GM19372 (cell line): Measurements from ENCODE around the gene CCSER1.
"Not testable (repeated sequence)": the region's sequence is repeated elsewhere in the genome, so short reads cannot be mapped to it uniquely, and the experiment has no call there.

Source experiments
- ATAC-seq: cut with Tn5 transposase; IDR thresholded peaks from one replicate; pipeline ENCODE4 v1.9.1; 2021; ENCODE audit warnings: mild to moderate bottlenecking, low read depth, moderate library complexity; ENCODE audit not compliant: unreplicated experiment

CCSER1 gene

GRCh38 chr4:91222014-91222413 is 1094.8 kb downstream of the CCSER1 start:
- ATAC-seq = no peak

DNA sequence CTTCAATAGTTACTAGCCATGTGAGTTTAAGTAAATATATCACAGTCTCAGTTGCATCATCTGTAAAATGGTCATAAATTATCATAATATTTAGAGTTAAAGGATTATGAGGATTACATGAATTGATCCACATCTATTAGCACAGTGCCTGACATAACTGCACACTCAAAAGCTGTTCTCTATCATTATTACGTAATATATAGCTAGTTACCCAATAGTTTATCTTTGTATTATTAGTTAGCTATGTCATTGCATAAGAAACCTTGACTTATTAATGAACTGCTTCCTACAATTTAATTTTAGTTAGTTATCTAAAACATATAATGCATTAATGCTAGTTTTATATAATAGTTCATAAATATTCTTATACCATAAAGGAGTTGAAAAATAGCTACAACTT is 1099.7 kb downstream of the CCSER1 start:
- ATAC-seq = no peak

DNA sequence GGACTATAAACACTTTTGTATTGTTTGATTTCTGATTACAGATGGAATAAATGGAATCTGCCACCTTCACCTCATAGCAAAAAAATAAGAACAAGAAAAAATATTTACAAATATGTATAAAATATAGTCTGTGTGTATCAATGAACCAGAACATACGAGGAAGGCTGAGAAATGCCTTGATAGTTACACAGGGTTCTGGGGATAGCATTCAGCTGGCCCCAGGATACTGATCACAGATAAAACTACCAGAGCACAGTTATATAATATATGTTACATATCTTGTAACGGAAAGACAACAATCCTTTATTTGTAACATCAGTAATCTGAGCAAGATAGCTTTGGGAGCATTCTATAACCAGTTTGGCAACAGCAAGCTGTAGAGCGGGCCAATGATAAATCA is 1101.5 kb downstream of the CCSER1 start:
- no peak for ATAC-seq

DNA sequence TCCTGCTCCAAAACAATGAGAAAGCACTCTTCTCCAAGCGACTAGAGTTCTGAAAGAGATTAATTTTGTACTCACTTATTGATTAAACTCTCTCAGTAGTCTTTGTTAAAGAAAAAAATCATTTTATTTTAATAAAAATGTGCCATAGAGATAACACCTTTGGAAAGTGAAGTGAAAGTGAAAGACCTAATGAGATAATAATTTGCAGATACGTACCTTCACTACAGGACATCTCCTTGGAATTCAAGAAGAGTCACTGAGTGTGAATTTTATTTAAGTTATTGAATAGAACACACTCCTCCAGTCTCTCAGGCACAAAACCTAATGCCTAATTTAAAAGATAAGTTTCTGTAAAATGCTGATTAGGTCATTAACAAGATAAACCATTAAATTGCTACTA is 1106.0 kb downstream of the CCSER1 start:
- ATAC-seq = no peak

- ATAC-seq = no peak
These were observed 1115.9 kb downstream of the CCSER1 start for GRCh38 chr4:91243132-91243531.

- ATAC-seq = no peak
These were observed 1128.8 kb downstream of the CCSER1 start for GRCh38 chr4:91256043-91256442.

GRCh38 chr4:91256751-91257150 is 1129.6 kb downstream of the CCSER1 start:
- no peak for ATAC-seq

DNA sequence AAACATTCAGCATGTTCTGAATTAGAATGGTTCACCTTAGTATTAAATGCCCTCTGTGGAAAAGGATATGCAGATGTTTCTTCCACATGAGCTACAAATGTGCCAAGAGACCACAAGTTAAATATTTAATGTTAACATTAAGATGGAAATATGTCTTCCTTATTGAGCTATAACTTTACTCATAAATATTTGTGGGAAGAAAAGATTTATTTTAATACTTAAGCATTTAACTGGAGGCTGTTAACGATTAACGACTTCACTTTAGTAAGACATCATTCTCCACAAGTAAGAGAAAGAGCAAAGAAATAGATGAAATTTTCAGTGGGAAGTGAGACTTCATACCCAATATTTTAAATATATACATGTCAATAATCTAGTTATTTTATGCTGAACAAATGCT is 1130.5 kb downstream of the CCSER1 start:
- ATAC-seq = no peak

DNA sequence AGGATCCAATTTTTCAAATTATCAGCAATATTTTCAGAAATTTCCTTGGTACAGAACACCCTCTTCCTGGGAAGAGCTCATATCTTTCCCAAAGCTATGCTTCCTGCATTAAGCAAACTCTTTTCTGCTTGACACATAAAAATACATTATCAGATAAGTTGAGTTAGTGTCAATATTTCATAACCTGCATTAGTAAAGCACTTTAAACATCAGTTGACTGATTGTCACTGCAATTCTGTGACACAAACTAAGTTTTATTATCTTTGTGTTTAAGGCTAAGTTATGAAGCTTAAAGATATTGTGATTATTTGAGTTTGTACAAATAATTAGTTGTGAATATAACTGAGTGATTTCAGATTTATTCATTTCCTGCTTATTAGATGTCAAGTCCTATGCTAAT is 1131.1 kb downstream of the CCSER1 start:
- ATAC-seq = no peak

DNA sequence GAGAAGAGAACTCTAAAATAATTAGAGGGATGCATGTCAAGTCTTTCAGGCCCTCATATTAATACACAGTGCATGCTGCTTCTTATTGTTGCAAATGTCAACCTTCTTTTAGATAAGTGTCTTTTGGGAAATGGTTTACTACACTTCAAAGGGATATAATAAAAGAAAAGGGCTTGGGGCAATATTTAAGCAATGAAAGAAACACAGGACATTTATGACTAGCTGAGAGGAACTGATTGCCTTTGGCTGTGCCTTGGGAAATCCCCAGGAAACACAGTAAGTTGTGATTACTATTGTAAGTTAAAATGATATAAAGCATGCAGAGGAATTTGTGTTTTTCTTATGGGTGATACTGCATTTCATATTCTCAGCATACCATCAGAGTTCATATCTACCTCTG is 1140.3 kb downstream of the CCSER1 start:
- no peak for ATAC-seq

- not testable (repeated sequence) for ATAC-seq
These were observed 1141.3 kb downstream of the CCSER1 start for GRCh38 chr4:91268481-91268880.

DNA sequence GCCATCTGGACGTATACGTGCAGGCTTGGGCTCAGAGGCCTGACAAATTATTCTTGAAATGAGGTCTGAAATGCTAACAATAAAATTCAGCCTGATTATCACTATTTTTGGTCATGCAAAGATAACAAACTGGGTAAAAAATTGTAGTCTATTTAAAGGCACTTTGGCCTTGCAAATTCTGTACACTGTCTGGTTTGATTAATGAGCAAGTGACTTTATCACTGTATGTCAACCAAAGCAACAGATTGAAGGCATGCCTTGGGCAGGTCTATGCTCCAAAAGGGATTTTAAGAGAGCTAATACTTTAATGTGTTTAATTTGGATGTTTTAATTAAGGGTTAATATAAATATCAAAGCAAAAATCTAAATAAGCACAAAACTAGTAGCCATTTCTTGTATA is 1141.7 kb downstream of the CCSER1 start:
- no peak for ATAC-seq

DNA sequence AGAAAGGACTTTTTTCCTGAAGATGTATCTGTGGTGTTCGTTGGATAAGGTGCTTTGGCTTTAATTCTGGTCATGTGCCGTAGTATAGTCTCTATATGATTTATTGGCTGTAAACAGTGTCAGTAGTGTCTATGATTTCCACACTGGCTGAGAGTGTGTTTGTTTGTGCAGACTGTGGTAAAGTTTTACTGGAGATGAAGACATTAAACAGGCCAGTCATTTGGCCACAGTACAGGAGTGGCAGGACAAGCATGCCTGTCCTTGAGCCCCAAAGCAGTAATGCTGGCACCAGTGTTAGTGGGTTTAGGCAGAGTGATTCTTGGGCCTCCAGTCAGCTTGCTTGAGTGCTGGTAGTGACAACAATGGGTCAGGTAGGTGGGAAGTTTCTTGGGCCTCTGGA is 1152.7 kb downstream of the CCSER1 start:
- no peak for ATAC-seq

- ATAC-seq = no peak
These were observed 1153.5 kb downstream of the CCSER1 start for GRCh38 chr4:91280551-91281290.

- no peak for ATAC-seq
These were observed 1155.0 kb downstream of the CCSER1 start for GRCh38 chr4:91282217-91282616.

- ATAC-seq = no peak
These were observed 1156.6 kb downstream of the CCSER1 start for GRCh38 chr4:91283726-91284230.

DNA sequence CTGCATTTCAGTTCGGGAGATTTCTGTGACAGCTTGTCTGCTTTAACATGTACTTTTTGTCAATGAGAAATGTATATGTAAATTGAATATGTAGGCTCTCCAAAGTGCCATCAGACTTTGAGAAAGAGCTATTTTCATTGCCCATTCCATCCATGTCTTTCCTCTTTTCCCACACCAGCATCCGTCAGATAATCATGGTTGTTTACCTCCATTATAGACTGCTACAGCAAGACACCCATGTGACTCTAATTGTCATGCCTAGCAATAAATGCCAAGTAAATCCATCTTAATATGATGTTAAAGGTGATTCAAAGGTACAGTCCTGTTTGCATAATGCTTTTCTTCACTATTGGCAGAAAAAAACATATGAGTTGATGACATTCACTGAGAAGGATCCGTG is 1157.3 kb downstream of the CCSER1 start:
- ATAC-seq = no peak

DNA sequence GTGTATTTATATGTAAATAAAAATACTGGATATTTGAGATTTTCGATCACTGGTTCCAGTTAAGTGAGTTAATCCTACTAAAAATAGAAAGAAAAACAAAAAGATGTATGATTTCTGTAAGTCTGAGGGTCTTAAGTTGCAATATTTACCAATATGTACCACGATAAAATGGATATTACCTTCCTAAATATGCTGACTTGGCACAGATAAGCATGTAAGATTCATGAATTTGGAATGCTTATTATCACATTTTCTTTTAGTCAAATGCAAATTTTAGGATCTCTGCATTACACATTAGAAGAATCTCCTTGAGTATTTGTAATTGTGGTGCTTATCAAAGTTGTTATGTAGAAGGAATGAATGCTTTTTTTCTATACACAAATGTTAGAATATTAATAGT is 1158.3 kb downstream of the CCSER1 start:
- ATAC-seq = no peak

- no peak for ATAC-seq
These were observed 1161.6 kb downstream of the CCSER1 start for GRCh38 chr4:91288702-91289311.

GRCh38 chr4:91298156-91298700 is 1171.0 kb downstream of the CCSER1 start:
- ATAC-seq = no peak

- no peak for ATAC-seq
These were observed 1171.6 kb downstream of the CCSER1 start for GRCh38 chr4:91298824-91299223.

DNA sequence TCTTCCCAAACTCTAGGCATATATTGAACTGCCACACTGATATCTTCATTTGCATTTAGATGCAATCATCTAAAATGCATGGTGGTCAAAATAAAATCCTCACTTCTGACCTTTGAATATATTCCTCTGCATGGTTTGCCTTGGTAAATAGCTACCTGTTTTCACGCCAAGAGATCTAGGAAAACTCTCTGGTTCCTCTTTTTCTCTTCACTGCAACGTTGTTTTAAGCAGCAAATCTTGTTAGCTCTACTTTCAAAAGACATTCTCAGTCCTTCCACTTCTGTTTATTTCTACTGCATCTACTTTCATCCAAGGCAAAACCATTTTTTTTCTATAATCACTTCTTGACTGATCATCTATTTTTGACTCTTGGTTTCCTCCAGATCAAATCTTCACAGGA is 1174.9 kb downstream of the CCSER1 start:
- ATAC-seq = no peak
